ENCODE data around the gene ZBTB20. TPM values are rescaled to one million over a fixed set of nuclear protein-coding genes. Genes with fewer than 3 reads are reported as not detected.

ZBTB20 gene
- total RNA-seq, 1 experiment from 2014 or later: 26.4 TPM

GRCh38 chr3:114639171-114639570, 507.9 kb downstream of the ZBTB20 start:
- DNase-seq (ENCODE audit: low read depth): no peak

- no peak for DNase-seq (ENCODE audit: low read depth)
These were observed 511.2 kb downstream of the ZBTB20 start for GRCh38 chr3:114635878-114636277.

- DNase-seq (ENCODE audit: low read depth): no peak
These were observed 512.5 kb downstream of the ZBTB20 start for GRCh38 chr3:114634635-114635034.

- no peak for DNase-seq (ENCODE audit: low read depth)
These were observed 514.2 kb downstream of the ZBTB20 start for GRCh38 chr3:114632757-114633424.

GRCh38 chr3:114627770-114628169, 519.3 kb downstream of the ZBTB20 start:
- DNase-seq (ENCODE audit: low read depth): peak; percentile 78

GRCh38 chr3:114626751-114627150, 520.3 kb downstream of the ZBTB20 start:
- DNase-seq (ENCODE audit: low read depth): peak; percentile 46

- peak; percentile 98 for DNase-seq (ENCODE audit: low read depth)
These were observed 522.4 kb downstream of the ZBTB20 start for GRCh38 chr3:114624571-114625181.

GRCh38 chr3:114624047-114624445, 523.0 kb downstream of the ZBTB20 start:
- peak; percentile 70 for DNase-seq (ENCODE audit: low read depth)

GRCh38 chr3:114623420-114624046, 523.6 kb downstream of the ZBTB20 start:
- peak; percentile 64 for DNase-seq (ENCODE audit: low read depth)

- DNase-seq (ENCODE audit: low read depth): no peak
These were observed 525.1 kb downstream of the ZBTB20 start for GRCh38 chr3:114622001-114622400.

- no peak for DNase-seq (ENCODE audit: low read depth)
These were observed 527.3 kb downstream of the ZBTB20 start for GRCh38 chr3:114619771-114620170.

- DNase-seq (ENCODE audit: low read depth): no peak
These were observed 531.5 kb downstream of the ZBTB20 start for GRCh38 chr3:114615523-114616085.

GRCh38 chr3:114609973-114610630, 537.0 kb downstream of the ZBTB20 start:
- DNase-seq (ENCODE audit: low read depth): peak; percentile 61

GRCh38 chr3:114608293-114608692, 538.8 kb downstream of the ZBTB20 start:
- peak; percentile 97 for DNase-seq (ENCODE audit: low read depth)

- DNase-seq (ENCODE audit: low read depth): no peak
These were observed 540.8 kb downstream of the ZBTB20 start for GRCh38 chr3:114606336-114606735.

- DNase-seq (ENCODE audit: low read depth): no peak
These were observed 546.5 kb downstream of the ZBTB20 start for GRCh38 chr3:114600571-114600970.

- DNase-seq (ENCODE audit: low read depth): no peak
These were observed 549.2 kb downstream of the ZBTB20 start for GRCh38 chr3:114597871-114598270.

- peak; percentile 46 for DNase-seq (ENCODE audit: low read depth)
These were observed 550.1 kb downstream of the ZBTB20 start for GRCh38 chr3:114597012-114597411.

- DNase-seq (ENCODE audit: low read depth): no peak
These were observed 550.9 kb downstream of the ZBTB20 start for GRCh38 chr3:114596147-114596546.

GRCh38 chr3:114595522-114596028, 551.5 kb downstream of the ZBTB20 start:
- DNase-seq (ENCODE audit: low read depth): no peak

- no peak for DNase-seq (ENCODE audit: low read depth)
These were observed 556.6 kb downstream of the ZBTB20 start for GRCh38 chr3:114590309-114591047.
